Gastroesophageal sphincter (tissue), 3 donors: ENCODE results near the gene CNTN2.

Source experiments
- CTCF ChIP-seq, 4 experiments: fragments of 200-600 bp in 2 of 4; fragments of 450-650 bp in 2 of 4; sonication (generic) in 1 of 4; IDR thresholded peaks; one replicate each; pipeline ENCODE4 v1.5.1; 2017 to 2019; ENCODE audit warnings: antibody characterized with exemption in 4 of 4, mild to moderate bottlenecking in 2 of 4, moderate library complexity in 2 of 4
- EP300 ChIP-seq: sonication (generic); formaldehyde crosslinking; IDR thresholded peaks from one replicate; pipeline ENCODE4 v1.6.1; 2017; ENCODE audit warnings: antibody characterized with exemption, mild to moderate bottlenecking
- POLR2A ChIP-seq, 2 donors: fragments of 450-650 bp; IDR thresholded peaks; one replicate each; pipeline ENCODE4 v1.6.1; 2017; ENCODE audit warnings: antibody characterized with exemption in 2 of 2, mild to moderate bottlenecking in 2 of 2, moderate library complexity in 1 of 2
- POLR2AphosphoS5 ChIP-seq: sonication (generic); formaldehyde crosslinking; IDR thresholded peaks from one replicate; pipeline ENCODE4 v1.6.1; 2017; ENCODE audit warnings: antibody characterized with exemption

DNA sequence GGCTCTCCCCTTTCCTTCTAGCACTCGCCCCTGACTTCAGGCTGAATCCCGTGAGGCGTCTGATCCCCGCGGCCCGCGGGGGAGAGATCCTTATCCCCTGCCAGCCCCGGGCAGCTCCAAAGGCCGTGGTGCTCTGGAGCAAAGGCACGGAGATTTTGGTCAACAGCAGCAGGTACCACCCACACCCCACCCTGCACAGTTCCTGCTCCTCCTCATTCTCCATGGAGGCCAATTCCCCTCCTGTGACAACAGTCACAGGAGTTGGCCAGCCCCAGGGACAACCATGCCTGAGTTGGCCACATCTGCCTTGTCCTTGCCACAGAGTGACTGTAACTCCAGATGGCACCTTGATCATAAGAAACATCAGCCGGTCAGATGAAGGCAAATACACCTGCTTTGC is 21.3 kb downstream of the CNTN2 start:
- TF ChIP-seq CTCF (IDR thresholded peaks at IDR 0.05), result no peak
- TF ChIP-seq POLR2AphosphoS5, result no peak
- no peak for TF ChIP-seq EP300
- no peak for TF ChIP-seq POLR2A (IDR thresholded peaks at IDR 0.05)
